Measurements from ENCODE around the gene ST6GAL1.

ST6GAL1 gene

DNA sequence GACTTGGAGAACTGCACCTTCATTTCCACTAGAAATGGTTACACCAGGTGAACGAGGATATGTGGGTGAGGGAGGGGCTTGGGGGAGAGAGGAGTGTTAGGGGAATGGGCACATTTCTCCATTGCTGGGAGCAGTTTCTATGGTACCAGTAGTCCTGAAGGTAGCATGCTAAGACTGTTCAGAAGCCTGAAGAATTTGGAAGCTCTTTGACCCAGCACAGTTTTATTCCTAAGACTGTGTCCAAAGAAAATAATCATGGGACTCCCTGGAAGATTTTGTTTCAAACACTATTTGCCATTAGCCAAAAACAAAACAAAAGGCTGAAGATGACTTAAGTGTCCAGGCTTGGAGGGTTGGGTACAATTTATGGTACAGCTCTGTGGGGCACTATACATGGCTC lies 32.1 kb downstream of the ST6GAL1 start:
- Histone ChIP-seq H3K4me3 (ENCODE audit: insufficient read depth in 1 of 2, low read depth in 1 of 2, low read length in 2 of 2) (no peak overlapping the region), H3K9ac (ENCODE audit: low read length) (no peak overlapping the region), H3K4ac (ENCODE audit: low read depth in 1 of 2, low read length in 2 of 2) (no peak overlapping the region), H2BK5ac (ENCODE audit: low read depth, low read length, poor library complexity, severe bottlenecking) (no peak overlapping the region), H2BK12ac (ENCODE audit: low read length in 2 of 2) (no peak overlapping the region), H3K4me1 (ENCODE audit: control insufficient read depth, insufficient read depth, low read depth, low read length) (peaks cover 5% of the 10 kb centered on the region), H3K4me2 (ENCODE audit: low read length, poor library complexity, severe bottlenecking) (no peak overlapping the region), H2BK120ac (ENCODE audit: low read depth, low read length) (no peak overlapping the region), H3K27me3 (ENCODE audit: control insufficient read depth in 1 of 2, insufficient read depth in 1 of 2, low read length in 2 of 2) (no peaks in the 10 kb centered on the region), H3K36me3 (ENCODE audit: control insufficient read depth in 1 of 2, insufficient read depth in 2 of 2, low read depth in 1 of 2, low read length in 2 of 2) (peaks cover 0 to 10% of the 10 kb centered on the region in 2 experiments), H2AK5ac (ENCODE audit: low read length, severe bottlenecking) (no peak overlapping the region), H3K23ac (ENCODE audit: low read length in 2 of 2) (no peak overlapping the region), H3K9me3 (ENCODE audit: control insufficient read depth, low read length) (no peaks in the 10 kb centered on the region), H3K14ac (ENCODE audit: low read length in 2 of 2) (no peak overlapping the region), H4K91ac (ENCODE audit: low read length) (no peak overlapping the region), H4K8ac (ENCODE audit: low read length) (no peak overlapping the region), H2AFZ (ENCODE audit: low read depth, low read length) (no peak overlapping the region), H3K27ac (ENCODE audit: low read length, poor library complexity, severe bottlenecking) (no peak overlapping the region), H3K18ac (ENCODE audit: low read depth in 1 of 2, low read length in 2 of 2) (no peak overlapping the region), H3K79me1 (replicated peaks; ENCODE audit: low read length, poor library complexity, severe bottlenecking) (peaks cover 17% of the 10 kb centered on the region), H2BK15ac (ENCODE audit: low read depth, poor library complexity, severe bottlenecking) (no peak overlapping the region)
- no peak for DNase-seq
- 100% methylated on average over 1 of the region's 1 CpG for WGBS

DNA sequence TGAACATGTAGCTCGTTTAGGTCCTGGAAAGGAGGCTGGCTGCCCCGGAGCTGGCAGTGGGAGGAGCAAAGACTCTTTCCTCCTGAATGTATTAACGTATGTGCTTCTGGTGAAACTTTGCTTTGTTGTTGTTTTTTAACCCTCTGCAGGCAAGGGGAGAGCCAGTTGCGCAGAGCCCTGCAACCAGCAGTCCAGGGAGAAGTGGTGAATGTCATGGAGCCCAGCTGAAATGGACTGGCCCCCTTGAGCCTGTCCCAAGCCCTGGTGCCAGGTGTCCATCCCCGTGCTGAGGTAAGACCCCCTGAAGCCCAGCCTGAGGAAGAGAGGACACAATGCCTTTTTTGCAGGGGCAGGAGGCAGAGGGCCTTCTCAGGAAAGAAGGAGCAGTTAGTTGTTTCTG lies 33.3 kb downstream of the ST6GAL1 start:
- H3K23ac ChIP-seq (ENCODE audit: low read length in 2 of 2), result peak overlapping the region in 1 of 2 experiments; percentile 50
- no peak for DNase-seq
- no peaks in the 10 kb centered on the region for H3K27me3 ChIP-seq (ENCODE audit: control insufficient read depth in 1 of 2, insufficient read depth in 1 of 2, low read length in 2 of 2)
- no peak overlapping the region for H4K91ac ChIP-seq (ENCODE audit: low read length)
- H2BK120ac ChIP-seq (ENCODE audit: low read depth, low read length), result no peak overlapping the region
- no peak overlapping the region for H3K4me3 ChIP-seq (ENCODE audit: insufficient read depth in 1 of 2, low read depth in 1 of 2, low read length in 2 of 2)
- H3K36me3 ChIP-seq (ENCODE audit: control insufficient read depth in 1 of 2, insufficient read depth in 2 of 2, low read depth in 1 of 2, low read length in 2 of 2), result peaks cover 0 to 10% of the 10 kb centered on the region in 2 experiments
- no peak overlapping the region for H3K18ac ChIP-seq (ENCODE audit: low read depth in 1 of 2, low read length in 2 of 2)
- H3K4ac ChIP-seq (ENCODE audit: low read depth in 1 of 2, low read length in 2 of 2), result no peak overlapping the region
- H3K79me1 ChIP-seq (replicated peaks; ENCODE audit: low read length, poor library complexity, severe bottlenecking), result peaks cover 17% of the 10 kb centered on the region
- H3K9me3 ChIP-seq (ENCODE audit: control insufficient read depth, low read length), result no peaks in the 10 kb centered on the region
- H2AFZ ChIP-seq (ENCODE audit: low read depth, low read length), result no peak overlapping the region
- no peak overlapping the region for H3K4me2 ChIP-seq (ENCODE audit: low read length, poor library complexity, severe bottlenecking)
- H2BK5ac ChIP-seq (ENCODE audit: low read depth, low read length, poor library complexity, severe bottlenecking), result no peak overlapping the region
- H4K8ac ChIP-seq (ENCODE audit: low read length), result no peak overlapping the region
- H2BK15ac ChIP-seq (ENCODE audit: low read depth, poor library complexity, severe bottlenecking), result no peak overlapping the region
- no peak overlapping the region for H2BK12ac ChIP-seq (ENCODE audit: low read length in 2 of 2)
- H3K14ac ChIP-seq (ENCODE audit: low read length in 2 of 2), result no peak overlapping the region
- no peak overlapping the region for H3K27ac ChIP-seq (ENCODE audit: low read length, poor library complexity, severe bottlenecking)
- no peak overlapping the region for H3K9ac ChIP-seq (ENCODE audit: low read length)
- WGBS, result 55% methylated on average over 5 of the region's 5 CpGs
- no peak overlapping the region for H2AK5ac ChIP-seq (ENCODE audit: low read length, severe bottlenecking)
- H3K4me1 ChIP-seq (ENCODE audit: control insufficient read depth, insufficient read depth, low read depth, low read length), result peaks cover 10% of the 10 kb centered on the region

DNA sequence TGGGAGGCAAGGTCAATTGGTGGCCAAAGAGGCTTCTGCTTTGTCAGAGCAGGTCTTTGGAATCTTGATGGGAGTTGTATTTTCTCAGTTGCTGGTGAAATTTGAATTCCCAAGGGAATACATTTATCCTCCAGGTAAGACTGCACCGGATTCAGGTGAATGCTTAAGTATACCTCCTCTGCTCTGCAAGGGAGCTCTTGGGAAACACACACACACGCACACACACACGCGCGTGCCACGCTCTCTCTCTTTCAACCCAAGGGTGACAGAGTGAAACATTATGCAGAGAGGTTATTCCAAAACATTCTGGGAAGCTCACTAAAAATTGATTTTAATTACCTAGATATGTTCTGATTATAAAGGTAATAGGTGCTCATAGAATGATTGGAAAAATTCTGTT lies 33.7 kb downstream of the ST6GAL1 start:
- H2AFZ ChIP-seq (ENCODE audit: low read depth, low read length), result no peak overlapping the region
- no peaks in the 10 kb centered on the region for H3K27me3 ChIP-seq (ENCODE audit: control insufficient read depth in 1 of 2, insufficient read depth in 1 of 2, low read length in 2 of 2)
- no peak overlapping the region for H4K91ac ChIP-seq (ENCODE audit: low read length)
- no peak overlapping the region for H3K9ac ChIP-seq (ENCODE audit: low read length)
- peaks cover 15% of the 10 kb centered on the region for H3K79me1 ChIP-seq (replicated peaks; ENCODE audit: low read length, poor library complexity, severe bottlenecking)
- no peak overlapping the region for H3K14ac ChIP-seq (ENCODE audit: low read length in 2 of 2)
- no peak for DNase-seq
- no peak overlapping the region for H2BK15ac ChIP-seq (ENCODE audit: low read depth, poor library complexity, severe bottlenecking)
- no peak overlapping the region for H2BK12ac ChIP-seq (ENCODE audit: low read length in 2 of 2)
- no peak overlapping the region for H2BK120ac ChIP-seq (ENCODE audit: low read depth, low read length)
- H3K18ac ChIP-seq (ENCODE audit: low read depth in 1 of 2, low read length in 2 of 2), result no peak overlapping the region
- H3K4me2 ChIP-seq (ENCODE audit: low read length, poor library complexity, severe bottlenecking), result no peak overlapping the region
- H2BK5ac ChIP-seq (ENCODE audit: low read depth, low read length, poor library complexity, severe bottlenecking), result no peak overlapping the region
- no peak overlapping the region for H4K8ac ChIP-seq (ENCODE audit: low read length)
- H3K23ac ChIP-seq (ENCODE audit: low read length in 2 of 2), result no peak overlapping the region
- H3K9me3 ChIP-seq (ENCODE audit: control insufficient read depth, low read length), result no peaks in the 10 kb centered on the region
- H3K4ac ChIP-seq (ENCODE audit: low read depth in 1 of 2, low read length in 2 of 2), result no peak overlapping the region
- H3K36me3 ChIP-seq (ENCODE audit: control insufficient read depth in 1 of 2, insufficient read depth in 2 of 2, low read depth in 1 of 2, low read length in 2 of 2), result peaks cover 0 to 10% of the 10 kb centered on the region in 2 experiments
- no peak overlapping the region for H3K4me3 ChIP-seq (ENCODE audit: insufficient read depth in 1 of 2, low read depth in 1 of 2, low read length in 2 of 2)
- H3K27ac ChIP-seq (ENCODE audit: low read length, poor library complexity, severe bottlenecking), result no peak overlapping the region
- H3K4me1 ChIP-seq (ENCODE audit: control insufficient read depth, insufficient read depth, low read depth, low read length), result peaks cover 10% of the 10 kb centered on the region
- WGBS, result 93% methylated on average over 6 of the region's 6 CpGs
- H2AK5ac ChIP-seq (ENCODE audit: low read length, severe bottlenecking), result no peak overlapping the region

DNA sequence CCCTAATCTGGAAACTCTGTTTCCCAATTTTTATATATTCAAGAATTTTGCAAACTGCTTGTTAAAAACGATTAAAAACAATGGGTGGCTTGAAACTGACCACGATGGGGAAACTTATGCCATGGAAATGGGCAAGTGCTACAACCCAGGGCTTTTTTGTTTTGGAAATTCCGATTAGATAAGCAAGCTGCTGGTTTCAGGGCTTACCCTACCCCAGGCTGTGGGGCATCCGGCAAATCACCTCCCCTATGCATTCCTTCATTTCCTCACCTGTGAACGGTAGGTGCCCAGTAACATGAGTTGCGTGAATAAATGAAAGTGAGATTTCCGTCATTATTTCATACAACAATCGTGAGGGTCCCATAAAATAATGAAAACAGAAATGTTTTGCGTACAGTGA lies 34.3 kb downstream of the ST6GAL1 start:
- Histone ChIP-seq H3K9me3 (ENCODE audit: control insufficient read depth, low read length) (no peaks in the 10 kb centered on the region), H3K4me1 (ENCODE audit: control insufficient read depth, insufficient read depth, low read depth, low read length) (peaks cover 10% of the 10 kb centered on the region), H2AK5ac (ENCODE audit: low read length, severe bottlenecking) (no peak overlapping the region), H2BK5ac (ENCODE audit: low read depth, low read length, poor library complexity, severe bottlenecking) (no peak overlapping the region), H4K91ac (ENCODE audit: low read length) (no peak overlapping the region), H3K4ac (ENCODE audit: low read depth in 1 of 2, low read length in 2 of 2) (no peak overlapping the region), H2AFZ (ENCODE audit: low read depth, low read length) (no peak overlapping the region), H2BK12ac (ENCODE audit: low read length in 2 of 2) (no peak overlapping the region), H2BK120ac (ENCODE audit: low read depth, low read length) (no peak overlapping the region), H3K4me2 (ENCODE audit: low read length, poor library complexity, severe bottlenecking) (no peak overlapping the region), H3K23ac (ENCODE audit: low read length in 2 of 2) (no peak overlapping the region), H3K14ac (ENCODE audit: low read length in 2 of 2) (no peak overlapping the region), H3K79me1 (replicated peaks; ENCODE audit: low read length, poor library complexity, severe bottlenecking) (peaks cover 12% of the 10 kb centered on the region), H3K36me3 (ENCODE audit: control insufficient read depth in 1 of 2, insufficient read depth in 2 of 2, low read depth in 1 of 2, low read length in 2 of 2) (peaks cover 0 to 10% of the 10 kb centered on the region in 2 experiments), H2BK15ac (ENCODE audit: low read depth, poor library complexity, severe bottlenecking) (no peak overlapping the region), H3K27ac (ENCODE audit: low read length, poor library complexity, severe bottlenecking) (no peak overlapping the region), H3K4me3 (ENCODE audit: insufficient read depth in 1 of 2, low read depth in 1 of 2, low read length in 2 of 2) (no peak overlapping the region), H4K8ac (ENCODE audit: low read length) (no peak overlapping the region), H3K9ac (ENCODE audit: low read length) (no peak overlapping the region), H3K27me3 (ENCODE audit: control insufficient read depth in 1 of 2, insufficient read depth in 1 of 2, low read length in 2 of 2) (no peaks in the 10 kb centered on the region), H3K18ac (ENCODE audit: low read depth in 1 of 2, low read length in 2 of 2) (no peak overlapping the region)
- WGBS, result 65% methylated on average over 9 of the region's 9 CpGs
- DNase-seq, result no peak
